ENCODE data around the gene SYN1. TPM values are rescaled to one million over a fixed set of nuclear protein-coding genes. Genes with fewer than 3 reads are reported as not detected.
A peak's percentile ranks its signal among the peaks of the same experiment; 100 is the strongest.

Gene SYN1
- total RNA-seq, 3 donors from 2014 or later: 0.78 to 4.1 (median 1.6) TPM

DNA sequence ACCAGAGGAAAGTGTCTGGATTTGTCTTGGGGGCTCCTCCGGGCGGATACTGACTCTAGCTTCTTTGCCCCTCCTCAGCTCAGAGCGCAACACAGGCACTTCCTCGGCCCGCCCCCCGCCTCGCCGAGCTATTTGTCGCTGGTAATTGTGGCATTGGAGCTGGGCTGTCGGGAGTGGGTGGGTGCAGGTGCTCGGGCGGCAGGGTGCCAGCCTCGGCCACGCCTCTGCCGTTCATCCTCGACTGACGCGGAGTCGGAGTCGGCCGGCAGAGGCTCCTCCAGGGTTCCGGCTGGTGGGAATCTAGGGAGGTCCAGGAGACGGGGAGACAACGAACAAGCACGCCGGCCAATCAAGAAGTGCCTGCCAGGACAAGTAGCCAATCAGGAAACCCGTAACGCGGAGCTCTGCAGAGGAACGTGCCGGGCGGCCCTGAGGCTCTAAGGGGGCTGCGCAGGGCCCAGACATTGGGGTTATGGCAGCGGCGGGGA is 3.9 kb upstream of the SYN1 start:
- Histone ChIP-seq H3K4me1 (ENCODE audit: low read depth) (no peaks in the 10 kb centered on the region), H3K4me3 (no peak overlapping the region), H3K36me3 (ENCODE audit: low read depth) (no peaks in the 10 kb centered on the region), H3K9me3 (no peaks in the 10 kb centered on the region)
- TF ChIP-seq, protein P1, sequence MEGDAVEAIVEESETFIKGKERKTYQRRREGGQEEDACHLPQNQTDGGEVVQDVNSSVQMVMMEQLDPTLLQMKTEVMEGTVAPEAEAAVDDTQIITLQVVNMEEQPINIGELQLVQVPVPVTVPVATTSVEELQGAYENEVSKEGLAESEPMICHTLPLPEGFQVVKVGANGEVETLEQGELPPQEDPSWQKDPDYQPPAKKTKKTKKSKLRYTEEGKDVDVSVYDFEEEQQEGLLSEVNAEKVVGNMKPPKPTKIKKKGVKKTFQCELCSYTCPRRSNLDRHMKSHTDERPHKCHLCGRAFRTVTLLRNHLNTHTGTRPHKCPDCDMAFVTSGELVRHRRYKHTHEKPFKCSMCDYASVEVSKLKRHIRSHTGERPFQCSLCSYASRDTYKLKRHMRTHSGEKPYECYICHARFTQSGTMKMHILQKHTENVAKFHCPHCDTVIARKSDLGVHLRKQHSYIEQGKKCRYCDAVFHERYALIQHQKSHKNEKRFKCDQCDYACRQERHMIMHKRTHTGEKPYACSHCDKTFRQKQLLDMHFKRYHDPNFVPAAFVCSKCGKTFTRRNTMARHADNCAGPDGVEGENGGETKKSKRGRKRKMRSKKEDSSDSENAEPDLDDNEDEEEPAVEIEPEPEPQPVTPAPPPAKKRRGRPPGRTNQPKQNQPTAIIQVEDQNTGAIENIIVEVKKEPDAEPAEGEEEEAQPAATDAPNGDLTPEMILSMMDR (IDR thresholded peaks at IDR 0.05): no peak
- DNase-seq (peak; percentile 23 to 64 (median 42)), ATAC-seq (peak; percentile 47)
- intact Hi-C loops (cut with DNase I, micrococcal nuclease): no loop called here

DNA sequence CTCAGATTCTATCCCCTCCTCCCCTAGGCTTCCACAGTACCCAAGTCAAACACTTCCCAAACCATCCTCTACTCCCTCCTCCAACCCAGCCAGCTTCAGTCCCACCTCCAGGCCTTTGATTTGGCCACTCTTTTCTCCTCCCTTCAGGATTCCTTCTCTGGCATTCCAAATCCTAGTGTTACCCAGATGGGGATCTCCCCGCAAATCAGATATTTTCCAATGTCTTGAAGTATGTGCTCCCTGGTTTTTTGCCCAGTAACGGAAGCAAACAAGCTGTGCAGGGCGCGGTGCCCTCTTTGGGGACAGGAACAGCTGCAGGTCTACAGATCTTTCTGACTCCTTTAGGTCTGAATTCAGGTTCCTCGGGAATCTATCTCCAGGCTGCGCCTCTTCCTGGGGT is 2.2 kb upstream of the SYN1 start:
- DNase-seq (no peak), ATAC-seq (no peak)
- no peak overlapping the region for H3K4me3 ChIP-seq
- H3K36me3 ChIP-seq (ENCODE audit: low read depth): no peaks in the 10 kb centered on the region
- TF ChIP-seq, protein P1 (IDR thresholded peaks at IDR 0.05): no peak
- no peaks in the 10 kb centered on the region for H3K9me3 ChIP-seq
- no peaks in the 10 kb centered on the region for H3K4me1 ChIP-seq (ENCODE audit: low read depth)
- intact Hi-C loops (cut with DNase I, micrococcal nuclease): no loop called here

DNA sequence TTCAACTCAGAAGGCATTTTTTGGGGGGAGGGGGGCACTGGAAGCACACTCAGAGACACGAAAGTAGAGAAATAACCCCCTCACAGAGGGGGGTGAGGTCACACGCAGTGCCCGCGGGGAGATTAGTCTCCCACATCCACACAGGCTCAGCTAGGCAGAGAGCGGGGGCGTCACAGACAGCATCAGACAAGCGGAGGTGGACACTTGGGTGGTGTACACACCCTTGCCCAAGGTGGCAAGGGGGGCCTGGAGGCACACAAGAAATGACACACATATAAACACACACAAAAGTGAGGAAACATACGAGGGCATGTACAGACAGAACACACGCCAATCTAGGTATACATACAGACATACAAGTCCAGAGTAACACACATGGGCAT is 637 bp upstream of the SYN1 start:
- intact Hi-C loops (cut with DNase I, micrococcal nuclease): no loop called here
- TF ChIP-seq, protein P1 (IDR thresholded peaks at IDR 0.05): no peak
- Histone ChIP-seq H3K9me3 (no peaks in the 10 kb centered on the region), H3K4me1 (ENCODE audit: low read depth) (no peaks in the 10 kb centered on the region), H3K4me3 (no peak overlapping the region), H3K36me3 (ENCODE audit: low read depth) (no peaks in the 10 kb centered on the region)
- DNase-seq: no peak
- ATAC-seq: no peak

DNA sequence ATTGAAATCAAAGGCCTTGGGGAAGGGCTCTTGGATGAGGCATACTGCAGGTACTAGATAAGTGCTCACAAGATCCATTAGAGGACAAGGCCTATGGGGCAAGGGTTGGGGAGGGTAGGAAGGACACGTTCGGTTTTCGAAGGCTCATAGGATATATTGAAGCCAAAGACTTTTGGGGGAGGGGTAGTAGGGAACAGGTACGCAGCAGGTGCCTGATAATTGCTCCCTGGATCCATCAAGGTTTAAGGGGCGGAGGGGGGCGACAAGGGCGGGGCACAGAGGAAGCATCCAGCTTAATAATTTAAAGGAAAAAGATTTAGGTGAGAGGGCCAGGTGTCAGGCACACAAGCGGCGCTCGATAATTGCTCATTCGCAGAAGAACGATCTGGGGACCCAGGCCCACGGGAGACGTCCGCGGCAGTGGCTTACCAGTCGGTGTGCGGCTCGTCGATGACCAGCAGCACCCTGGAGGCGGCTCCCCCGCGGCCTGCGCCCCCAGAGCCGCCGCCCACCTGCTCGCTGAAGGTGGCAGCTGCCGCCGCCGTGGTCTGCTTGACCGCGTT is 653 bp downstream of the SYN1 start:
- Histone ChIP-seq H3K4me3 (no peak overlapping the region), H3K9me3 (no peaks in the 10 kb centered on the region), H3K36me3 (ENCODE audit: low read depth) (no peaks in the 10 kb centered on the region), H3K4me1 (ENCODE audit: low read depth) (no peaks in the 10 kb centered on the region)
- intact Hi-C loops (cut with DNase I, micrococcal nuclease): no loop called here
- ATAC-seq (no peak), DNase-seq (no peak)
- TF ChIP-seq, protein P1 (IDR thresholded peaks at IDR 0.05): no peak

DNA sequence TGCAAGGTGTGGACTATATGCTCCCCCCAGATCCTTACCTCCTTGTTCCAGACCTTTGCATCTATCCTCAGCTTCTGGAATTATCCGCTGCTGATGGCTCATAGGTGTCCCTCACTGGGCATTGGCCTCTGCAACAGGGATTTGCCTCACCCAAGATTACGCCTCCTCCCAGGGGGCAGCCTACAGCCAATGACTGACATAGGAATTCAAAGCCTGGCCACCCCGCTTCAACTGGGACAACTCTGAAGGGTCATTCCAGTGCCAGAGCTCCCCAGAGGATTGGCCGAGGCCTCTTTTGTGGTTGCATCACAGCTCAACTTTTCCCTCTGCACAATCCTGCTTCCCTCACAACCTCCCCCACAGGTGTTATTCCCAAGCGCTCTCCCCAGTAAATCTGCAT is 5.0 kb downstream of the SYN1 start:
- no peak for ATAC-seq
- Histone ChIP-seq H3K36me3 (ENCODE audit: low read depth) (no peaks in the 10 kb centered on the region), H3K4me3 (no peak overlapping the region), H3K9me3 (no peaks in the 10 kb centered on the region), H3K4me1 (ENCODE audit: low read depth) (no peaks in the 10 kb centered on the region)
- intact Hi-C loops (cut with DNase I, micrococcal nuclease): no loop called here
- TF ChIP-seq, protein P1 (IDR thresholded peaks at IDR 0.05): no peak
- no peak for DNase-seq

DNA sequence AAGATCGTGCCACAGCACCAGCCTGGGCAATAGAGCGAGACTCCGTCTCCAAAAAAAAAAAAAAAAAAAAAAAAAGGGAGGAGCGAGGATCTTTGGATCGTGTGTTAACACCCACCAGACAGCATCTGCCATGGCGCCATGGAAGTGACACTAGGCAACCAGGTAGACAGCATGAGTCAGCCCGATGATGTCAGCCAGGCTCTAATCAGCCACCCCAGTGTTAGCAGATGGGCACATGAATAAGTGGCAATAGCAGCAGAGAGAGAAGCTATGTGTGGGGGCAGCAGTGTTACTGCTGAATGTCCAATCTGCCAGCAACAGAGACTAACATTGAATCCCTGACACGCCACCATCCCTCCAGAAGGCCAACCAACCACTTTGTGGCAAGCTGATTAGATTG is 6.6 kb downstream of the SYN1 start:
- no peak for ATAC-seq
- intact Hi-C loops (cut with DNase I, micrococcal nuclease): no loop called here
- no peaks in the 10 kb centered on the region for H3K9me3 ChIP-seq
- DNase-seq: no peak
- H3K36me3 ChIP-seq (ENCODE audit: low read depth): no peaks in the 10 kb centered on the region
- no peaks in the 10 kb centered on the region for H3K4me1 ChIP-seq (ENCODE audit: low read depth)
- TF ChIP-seq, protein P1 (IDR thresholded peaks at IDR 0.05): no peak
- no peak overlapping the region for H3K4me3 ChIP-seq

All from mucosa of descending colon (tissue), 3 donors.